Keratinocyte (primary cell): Measurements from ENCODE around the gene SRD5A1.

Experiments used
- CTCF ChIP-seq, 3 experiments: IDR thresholded peaks in 1 of 3; conservative IDR thresholded peaks in 1 of 3; optimal IDR thresholded peaks in 1 of 3; 2 replicates in 2 of 3; 3 replicates in 1 of 3; pipeline versions ENCODE3 to v1.5.1; 2011; ENCODE audit warnings: low read length in 3 of 3, mild to moderate bottlenecking in 3 of 3, moderate library complexity in 2 of 3, control low read depth in 1 of 3, inconsistent platforms in 1 of 3; ENCODE audit not compliant: insufficient read depth in 2 of 3; ENCODE audit errors: extremely low read depth in 1 of 3
- EZH2 ChIP-seq: IDR thresholded peaks from one replicate; pipeline ENCODE4 v1.6.1; 2012; ENCODE audit warnings: inconsistent platforms, mild to moderate bottlenecking, low read length, moderate library complexity

GRCh38 chr5:6719896-6720560 lies 86.8 kb downstream of the SRD5A1 start:
- no peak for TF ChIP-seq EZH2
- TF ChIP-seq CTCF (optimal IDR thresholded peaks at IDR 0.05 in 1 of 3, IDR thresholded peaks at IDR 0.05 in 1 of 3, conservative IDR thresholded peaks at IDR 0.05 in 1 of 3; ENCODE audit: extremely low read depth in 1 of 3, insufficient read depth in 2 of 3, low read length in 3 of 3), result no peak
